ENCODE results near the gene CRYGS.
"Not testable (repeated sequence)": the region's sequence is repeated elsewhere in the genome, so short reads cannot be mapped to it uniquely, and the experiment has no call there.

The CRYGS gene

DNA sequence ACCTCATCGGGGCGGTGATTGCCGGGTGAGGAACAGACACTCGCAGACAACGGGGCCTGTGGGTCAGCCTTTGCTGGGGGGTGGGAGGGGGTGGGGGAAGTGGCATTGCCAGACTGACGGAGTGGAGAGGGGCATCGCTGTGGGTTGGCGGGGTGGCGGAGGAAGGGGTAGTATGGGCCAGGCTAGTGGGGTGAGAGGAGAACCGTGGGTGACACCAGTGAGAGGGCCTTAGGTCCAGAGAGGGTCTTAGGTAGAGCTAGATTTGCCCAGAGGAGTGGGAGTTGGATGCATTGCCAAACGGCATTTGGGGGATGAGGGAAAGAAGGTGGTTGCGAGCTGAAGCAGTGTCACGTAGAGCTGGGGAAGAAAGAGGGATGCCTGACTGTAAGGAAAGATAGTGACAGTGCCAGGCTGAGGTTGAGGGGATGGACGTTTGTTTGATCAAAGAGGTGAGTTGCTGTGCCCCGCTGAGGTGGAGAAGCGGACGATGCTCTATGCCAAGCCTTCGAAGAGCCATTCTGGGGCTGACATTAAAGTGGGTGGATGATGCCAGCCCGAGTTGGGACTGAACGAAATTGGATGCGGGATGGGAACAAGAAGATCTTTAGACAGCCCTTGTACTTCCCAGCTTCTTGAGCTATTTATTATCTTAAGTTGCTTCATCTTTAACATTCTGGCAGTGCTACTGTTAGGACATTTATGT is 26.9 kb upstream of the CRYGS start:
- Mint-ChIP-seq H3K27ac (peak overlapping the region; percentile 100), H3K9me3 (no peaks in the 10 kb centered on the region), H3K4me3 (peak overlapping the region; percentile 99), H3K36me3 (ENCODE audit: low read depth) (peaks cover 35% of the 10 kb centered on the region), H3K4me1 (ENCODE audit: low read depth) (peaks cover 42% of the 10 kb centered on the region), H3K27me3 (ENCODE audit: low read depth) (no peaks in the 10 kb centered on the region)
- DNase-seq (ENCODE audit: low spot score): no peak

DNA sequence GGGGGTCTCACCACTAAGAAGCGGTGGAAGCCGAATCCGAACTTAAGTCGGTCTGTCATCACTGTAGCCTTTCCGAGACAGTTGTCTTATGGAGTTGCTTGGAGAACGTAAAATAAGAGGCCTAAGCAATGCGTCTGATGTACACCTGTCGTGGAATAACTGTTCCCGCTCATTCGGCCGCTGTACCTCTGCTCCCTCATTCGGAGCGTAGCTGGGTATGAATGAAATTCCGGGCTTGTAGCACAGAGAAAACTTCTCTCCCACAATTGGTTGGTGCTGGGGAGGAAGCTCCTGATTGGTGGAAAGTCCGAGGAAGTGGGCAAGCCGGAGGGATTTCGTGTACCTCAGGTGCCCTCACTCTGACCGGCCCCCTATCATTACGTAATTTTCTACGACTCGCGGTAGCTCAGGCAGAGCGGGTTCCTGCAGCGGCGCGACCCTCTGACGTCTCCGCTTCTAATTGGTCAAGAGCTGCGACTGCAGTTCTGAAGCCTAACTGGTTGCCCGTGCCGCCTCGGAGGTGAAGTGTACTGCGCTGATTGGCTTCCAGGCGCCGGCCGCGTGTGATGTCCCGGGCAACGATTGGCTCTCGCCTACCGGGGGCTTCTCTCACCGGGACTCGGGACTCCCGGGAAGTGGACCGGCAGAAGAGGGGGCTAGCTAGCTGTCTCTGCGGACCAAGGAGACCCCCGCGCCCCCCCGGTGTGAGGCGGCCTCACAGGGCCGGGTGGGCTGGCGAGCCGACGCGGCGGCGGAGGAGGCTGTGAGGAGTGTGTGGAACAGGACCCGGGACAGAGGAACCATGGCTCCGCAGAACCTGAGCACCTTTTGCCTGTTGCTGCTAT is 26.1 kb upstream of the CRYGS start, which contains the start of gene DNAJB11:
DNAJB11 (plus strand) TSS at position 625 of the 845 bp plus-strand sequence; CDS start at position 803, 178 bp downstream.
- Mint-ChIP-seq H3K4me3 (peak within 1 kb of the TSS; percentile 99), H3K27ac (peak within 1 kb of the TSS; percentile 100), H3K9me3 (no peaks in the 10 kb centered on the region), H3K36me3 (ENCODE audit: low read depth) (peaks cover 30% of the 10 kb centered on the region), H3K4me1 (ENCODE audit: low read depth) (peaks cover 45% of the 10 kb centered on the region), H3K27me3 (ENCODE audit: low read depth) (no peaks in the 10 kb centered on the region)
- peak; percentile 99 for DNase-seq (ENCODE audit: low spot score)

- no peaks in the 10 kb centered on the region for H3K9me3 Mint-ChIP-seq
- peak overlapping the region; percentile 99 for H3K4me3 Mint-ChIP-seq
- H3K27ac Mint-ChIP-seq: peak overlapping the region; percentile 100
- peaks cover 44% of the 10 kb centered on the region for H3K4me1 Mint-ChIP-seq (ENCODE audit: low read depth)
- no peaks in the 10 kb centered on the region for H3K27me3 Mint-ChIP-seq (ENCODE audit: low read depth)
- peaks cover 28% of the 10 kb centered on the region for H3K36me3 Mint-ChIP-seq (ENCODE audit: low read depth)
- DNase-seq (ENCODE audit: low spot score): no peak
Observed at GRCh38 chr3:186569779-186570095, 25.6 kb upstream of the CRYGS start.

DNA sequence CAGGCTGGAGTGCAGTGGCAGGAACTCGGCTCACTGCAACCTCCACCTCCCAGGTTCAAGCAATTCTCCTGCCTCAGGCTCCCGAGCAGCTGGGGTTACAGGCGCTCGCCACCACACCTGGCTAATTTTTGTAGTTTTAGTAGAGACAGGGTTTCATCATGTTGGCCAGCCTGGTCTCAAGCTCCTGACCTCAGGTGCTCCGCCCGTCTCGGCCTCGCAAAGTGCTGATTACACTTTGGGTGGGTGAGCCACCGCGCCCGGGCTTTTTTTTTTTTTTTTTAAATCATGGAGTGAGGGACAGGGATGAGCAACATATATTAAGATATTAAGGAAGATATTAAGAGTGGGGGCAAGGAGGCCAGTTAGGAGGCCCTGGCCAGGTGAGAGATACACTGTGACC is 25.2 kb upstream of the CRYGS start:
- H3K36me3 Mint-ChIP-seq (ENCODE audit: low read depth): peaks cover 26% of the 10 kb centered on the region
- not testable (repeated sequence) for H3K27me3 Mint-ChIP-seq (ENCODE audit: low read depth); H3K9me3 Mint-ChIP-seq; DNase-seq (ENCODE audit: low spot score)
- H3K4me1 Mint-ChIP-seq (ENCODE audit: low read depth): peaks cover 45% of the 10 kb centered on the region
- peak overlapping the region; percentile 100 for H3K27ac Mint-ChIP-seq
- H3K4me3 Mint-ChIP-seq: peak overlapping the region; percentile 99

DNA sequence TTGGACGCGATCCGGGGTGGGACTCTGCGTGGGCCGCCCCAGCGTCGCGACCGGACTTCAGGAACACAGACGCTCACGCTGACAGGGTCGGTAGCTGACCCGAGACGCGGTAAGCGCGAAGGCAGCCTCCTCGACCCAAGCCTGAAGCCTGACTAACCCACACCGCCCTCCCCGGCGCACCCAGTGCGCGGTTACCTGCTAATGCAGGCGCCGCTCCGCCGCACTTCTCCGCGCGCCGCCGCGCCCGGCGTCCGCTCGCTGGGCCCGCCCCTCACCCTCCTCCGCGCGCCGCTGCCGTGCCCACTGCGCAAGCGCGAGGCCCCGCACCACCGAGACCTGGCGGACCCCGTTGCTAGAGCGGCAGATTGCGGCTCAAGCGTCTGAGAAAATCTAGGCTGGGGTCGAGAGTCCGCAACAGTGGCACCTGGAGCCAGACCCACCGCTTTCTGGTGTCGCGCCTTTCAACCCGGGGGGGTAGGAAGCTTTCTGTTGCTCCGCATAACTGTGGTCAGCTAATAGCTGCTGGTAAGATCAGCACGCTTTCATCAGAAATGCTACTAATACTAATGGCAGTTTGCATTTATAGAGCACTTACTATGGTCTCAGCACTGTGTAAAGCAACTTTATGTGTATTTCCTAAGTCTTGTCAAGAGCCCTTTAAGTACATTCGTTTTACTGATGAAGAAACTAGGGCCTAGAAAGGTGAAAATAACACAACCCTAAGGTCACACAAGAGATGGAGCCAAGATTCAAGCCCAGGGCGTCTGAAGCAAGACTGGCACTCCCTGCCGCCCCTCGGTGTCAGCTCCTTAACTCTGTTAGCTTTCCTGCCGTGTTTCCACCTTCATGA is 23.1 kb upstream of the CRYGS start, which contains the start of gene TBCCD1:
TBCCD1 (minus strand) TSS at position 268 of the 850 bp plus-strand sequence. CDS start 3,010 bp downstream, outside the sequence.
- peak within 1 kb of the TSS; percentile 88 for H3K4me3 Mint-ChIP-seq
- no peaks in the 10 kb centered on the region for H3K9me3 Mint-ChIP-seq
- H3K4me1 Mint-ChIP-seq (ENCODE audit: low read depth): peaks cover 42% of the 10 kb centered on the region

GRCh38 chr3:186566772-186567071 is 22.5 kb upstream of the CRYGS start:
- H3K9me3 Mint-ChIP-seq: no peaks in the 10 kb centered on the region
- DNase-seq (ENCODE audit: low spot score): no peak
- H3K27me3 Mint-ChIP-seq (ENCODE audit: low read depth): no peaks in the 10 kb centered on the region
- H3K4me1 Mint-ChIP-seq (ENCODE audit: low read depth): peaks cover 38% of the 10 kb centered on the region
- peak overlapping the region; percentile 87 for H3K27ac Mint-ChIP-seq
- peak overlapping the region; percentile 88 for H3K4me3 Mint-ChIP-seq
- peaks cover 19% of the 10 kb centered on the region for H3K36me3 Mint-ChIP-seq (ENCODE audit: low read depth)

More for the DNA sequence above, 23.1 kb upstream of the CRYGS start, which contains the start of gene TBCCD1:
- H3K27me3 Mint-ChIP-seq (ENCODE audit: low read depth): no peaks in the 10 kb centered on the region
- H3K36me3 Mint-ChIP-seq (ENCODE audit: low read depth): peaks cover 21% of the 10 kb centered on the region
- peak within 1 kb of the TSS; percentile 87 for H3K27ac Mint-ChIP-seq
- DNase-seq (ENCODE audit: low spot score): peak; percentile 96

DNA sequence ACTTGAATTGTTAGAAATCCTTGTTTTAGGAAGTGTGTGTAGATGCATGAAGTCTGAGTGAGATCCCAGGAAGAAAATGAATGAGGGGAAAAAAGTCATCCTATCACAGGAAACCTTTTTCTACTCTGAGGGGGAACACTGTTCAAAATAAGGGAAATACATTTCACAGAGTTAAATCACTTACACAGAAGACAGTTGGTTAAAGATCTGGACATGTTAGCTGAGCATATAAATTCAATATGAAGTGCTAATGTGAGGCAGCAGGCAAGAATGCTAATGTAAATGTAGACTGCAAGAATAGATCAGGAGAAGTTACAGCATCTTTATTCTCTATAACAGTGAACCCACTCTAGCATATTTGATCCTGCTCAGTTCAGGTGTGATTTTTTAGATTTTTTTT is 20.4 kb upstream of the CRYGS start:
- Mint-ChIP-seq H3K4me3 (no peak overlapping the region), H3K27me3 (ENCODE audit: low read depth) (no peaks in the 10 kb centered on the region), H3K9me3 (no peaks in the 10 kb centered on the region), H3K36me3 (ENCODE audit: low read depth) (peaks cover 11% of the 10 kb centered on the region), H3K27ac (no peak overlapping the region), H3K4me1 (ENCODE audit: low read depth) (peaks cover 32% of the 10 kb centered on the region)
- DNase-seq (ENCODE audit: low spot score): no peak

- Mint-ChIP-seq H3K4me3 (no peak overlapping the region), H3K9me3 (no peaks in the 10 kb centered on the region), H3K27ac (no peak overlapping the region), H3K4me1 (ENCODE audit: low read depth) (no peaks in the 10 kb centered on the region), H3K36me3 (ENCODE audit: low read depth) (peaks cover 37% of the 10 kb centered on the region), H3K27me3 (ENCODE audit: low read depth) (no peaks in the 10 kb centered on the region)
- DNase-seq (ENCODE audit: low spot score): no peak
Observed at GRCh38 chr3:186552408-186553031, 8.3 kb upstream of the CRYGS start.

DNA sequence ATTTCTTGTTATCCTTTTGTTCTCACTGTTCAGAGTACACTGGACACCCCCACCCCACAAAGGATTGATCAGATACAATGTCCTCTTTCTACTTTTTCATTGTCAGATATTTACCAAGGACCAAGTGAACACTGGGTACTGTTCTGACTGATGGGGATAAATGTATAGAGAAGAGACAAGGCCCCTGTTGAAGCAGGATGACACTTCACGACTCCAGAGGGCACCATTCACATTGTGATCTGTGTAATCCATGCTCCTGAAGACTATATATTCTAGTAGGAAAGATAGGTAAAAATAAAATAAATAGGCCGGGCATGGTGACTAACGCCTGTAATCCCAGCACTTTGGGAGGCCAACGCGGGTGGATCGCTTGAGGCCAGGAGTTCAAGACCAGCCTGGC is 7.2 kb upstream of the CRYGS start:
- no peak overlapping the region for H3K27ac Mint-ChIP-seq
- H3K27me3 Mint-ChIP-seq (ENCODE audit: low read depth): no peaks in the 10 kb centered on the region
- no peaks in the 10 kb centered on the region for H3K9me3 Mint-ChIP-seq
- no peak for DNase-seq (ENCODE audit: low spot score)
- no peak overlapping the region for H3K4me3 Mint-ChIP-seq
- H3K36me3 Mint-ChIP-seq (ENCODE audit: low read depth): peaks cover 29% of the 10 kb centered on the region
- H3K4me1 Mint-ChIP-seq (ENCODE audit: low read depth): no peaks in the 10 kb centered on the region

GRCh38 chr3:186549497-186549896 is 5.3 kb upstream of the CRYGS start:
- H3K27ac Mint-ChIP-seq: no peak overlapping the region
- no peak overlapping the region for H3K4me3 Mint-ChIP-seq

GRCh38 chr3:186540835-186541226 is 3.3 kb downstream of the CRYGS start:
- Mint-ChIP-seq H3K9me3 (no peaks in the 10 kb centered on the region), H3K27me3 (ENCODE audit: low read depth) (no peaks in the 10 kb centered on the region), H3K27ac (no peak overlapping the region), H3K36me3 (ENCODE audit: low read depth) (peaks cover 6% of the 10 kb centered on the region), H3K4me3 (no peak overlapping the region), H3K4me1 (ENCODE audit: low read depth) (peaks cover 18% of the 10 kb centered on the region)
- DNase-seq (ENCODE audit: low spot score): no peak

More at GRCh38 chr3:186549497-186549896, 5.3 kb upstream of the CRYGS start:
- Mint-ChIP-seq H3K27me3 (ENCODE audit: low read depth) (no peaks in the 10 kb centered on the region), H3K36me3 (ENCODE audit: low read depth) (peaks cover 26% of the 10 kb centered on the region), H3K4me1 (ENCODE audit: low read depth) (no peaks in the 10 kb centered on the region), H3K9me3 (no peaks in the 10 kb centered on the region)
- no peak for DNase-seq (ENCODE audit: low spot score)

DNA sequence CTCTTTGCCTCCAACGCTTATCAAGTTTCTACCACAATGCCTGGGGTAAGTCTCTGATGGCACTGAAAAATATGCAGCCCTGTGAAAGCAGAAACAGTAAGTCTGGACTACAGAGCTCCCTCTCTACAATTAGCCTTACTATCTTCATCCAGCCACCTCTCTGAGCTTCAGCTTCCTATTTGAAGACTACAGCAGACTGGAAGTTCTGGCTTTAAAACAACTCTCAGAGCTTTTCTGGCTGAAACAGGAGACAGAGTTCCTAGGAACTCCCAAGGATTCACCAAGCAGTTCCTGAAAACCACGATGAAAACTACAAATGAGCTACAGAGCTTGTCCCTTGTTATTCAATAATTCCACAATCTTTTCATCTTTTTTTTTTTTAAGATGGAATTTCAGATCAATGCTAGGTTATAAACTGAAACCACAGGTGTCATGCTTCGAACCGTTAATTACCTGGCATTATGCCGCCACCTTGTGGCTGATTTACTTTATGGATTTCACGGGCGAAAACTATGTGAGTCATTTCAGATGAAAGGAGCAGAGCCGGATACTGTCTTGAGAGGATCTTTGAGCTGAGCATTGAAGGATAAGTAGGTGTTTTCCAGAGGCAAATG is 3.9 kb downstream of the CRYGS start:
- Mint-ChIP-seq H3K9me3 (no peaks in the 10 kb centered on the region), H3K4me1 (ENCODE audit: low read depth) (peaks cover 21% of the 10 kb centered on the region), H3K36me3 (ENCODE audit: low read depth) (peaks cover 6% of the 10 kb centered on the region), H3K4me3 (no peak overlapping the region), H3K27me3 (ENCODE audit: low read depth) (no peaks in the 10 kb centered on the region), H3K27ac (no peak overlapping the region)
- peak; percentile 75 for DNase-seq (ENCODE audit: low spot score)

DNA sequence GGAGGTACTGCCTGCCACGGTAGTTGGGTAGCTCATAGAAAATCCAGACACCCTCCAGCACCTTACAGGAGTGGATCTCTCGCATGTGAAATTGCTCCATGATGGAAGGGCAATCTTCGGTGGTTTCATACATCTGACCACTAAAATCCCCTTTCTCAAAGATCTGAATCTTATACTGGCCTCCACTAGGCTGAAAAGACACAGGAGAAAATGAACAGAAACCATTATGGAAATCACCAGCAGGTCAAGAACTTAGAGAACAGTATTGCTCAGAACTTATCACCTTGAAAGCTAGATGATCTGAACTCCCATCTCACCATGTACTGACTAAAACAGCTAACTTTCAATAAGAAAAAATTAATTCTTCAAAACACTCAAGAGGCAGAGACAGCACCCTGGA is 5.4 kb downstream of the CRYGS start:
- H3K27ac Mint-ChIP-seq: no peak overlapping the region
- no peaks in the 10 kb centered on the region for H3K9me3 Mint-ChIP-seq
- no peaks in the 10 kb centered on the region for H3K27me3 Mint-ChIP-seq (ENCODE audit: low read depth)
- H3K4me3 Mint-ChIP-seq: no peak overlapping the region
- H3K36me3 Mint-ChIP-seq (ENCODE audit: low read depth): peaks cover 2% of the 10 kb centered on the region
- DNase-seq (ENCODE audit: low spot score): no peak
- peaks cover 34% of the 10 kb centered on the region for H3K4me1 Mint-ChIP-seq (ENCODE audit: low read depth)
